SKM-1 treated with dmso at 0.1 percent for 144 hours (cell line): ENCODE data around the gene CCDC70.

ENCODE experiments used
- DNase-seq: peaks from one replicate; lab custom pipeline; 2025; ENCODE audit not compliant: unreplicated experiment; lab: John Stamatoyannopoulos, UW

The CCDC70 gene

DNA sequence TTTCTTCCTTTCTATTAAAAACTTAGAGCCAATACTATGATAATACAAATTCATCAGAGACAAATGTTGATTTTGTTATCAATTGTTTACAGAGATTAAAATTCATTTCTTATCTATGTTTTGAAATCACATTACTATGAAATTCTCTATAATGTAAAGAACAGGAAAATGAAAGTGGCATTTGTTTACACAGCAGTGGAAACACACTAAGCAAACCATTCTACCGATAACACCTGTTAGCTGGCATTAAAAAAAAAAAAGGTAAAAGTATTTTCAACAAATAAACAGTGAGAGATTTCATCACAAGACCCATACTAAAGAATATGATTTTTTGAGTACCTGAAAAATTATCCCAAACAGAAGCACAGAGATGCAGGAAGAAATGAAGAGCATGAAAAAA, 4.8 kb upstream of the CCDC70 start:
- DNase-seq, result no peak

DNA sequence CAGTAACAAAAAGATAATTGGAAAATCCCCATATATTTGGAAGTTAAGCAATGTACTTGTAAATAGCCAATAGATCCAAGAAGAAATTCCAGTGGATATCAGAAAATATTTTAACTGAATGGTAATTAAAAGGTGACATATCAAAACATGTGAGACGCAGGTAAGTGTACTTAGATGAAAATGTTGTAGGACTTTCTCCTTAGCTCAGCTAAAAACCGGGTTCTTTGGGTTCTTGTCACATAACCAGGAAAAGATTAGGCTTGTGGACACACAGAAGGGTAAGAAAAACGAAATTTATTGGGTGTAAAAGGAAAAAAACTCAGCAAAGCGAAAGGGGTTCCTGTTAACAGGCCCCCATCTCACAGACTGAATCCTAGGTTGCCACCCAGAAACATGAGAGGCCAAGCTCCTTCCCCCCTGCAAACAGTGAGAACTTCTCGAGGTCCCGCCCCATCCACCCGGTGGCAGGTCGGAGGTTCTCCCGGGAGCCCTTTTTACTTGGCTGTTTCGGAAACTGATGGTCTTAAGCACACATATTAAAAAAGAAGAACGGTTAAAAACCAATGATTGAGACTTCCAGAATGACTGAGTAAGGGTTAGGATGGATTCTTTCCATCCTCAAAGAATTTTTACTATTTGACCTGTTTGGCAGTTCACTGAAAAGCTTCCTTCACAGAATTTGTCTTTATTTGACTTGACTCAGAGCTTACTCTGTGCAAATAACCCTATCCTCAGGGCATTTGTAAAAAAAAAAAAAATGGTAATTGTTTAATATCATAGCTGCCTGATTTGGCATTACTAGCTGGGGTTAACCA, 3.1 kb upstream of the CCDC70 start:
- no peak for DNase-seq

DNA sequence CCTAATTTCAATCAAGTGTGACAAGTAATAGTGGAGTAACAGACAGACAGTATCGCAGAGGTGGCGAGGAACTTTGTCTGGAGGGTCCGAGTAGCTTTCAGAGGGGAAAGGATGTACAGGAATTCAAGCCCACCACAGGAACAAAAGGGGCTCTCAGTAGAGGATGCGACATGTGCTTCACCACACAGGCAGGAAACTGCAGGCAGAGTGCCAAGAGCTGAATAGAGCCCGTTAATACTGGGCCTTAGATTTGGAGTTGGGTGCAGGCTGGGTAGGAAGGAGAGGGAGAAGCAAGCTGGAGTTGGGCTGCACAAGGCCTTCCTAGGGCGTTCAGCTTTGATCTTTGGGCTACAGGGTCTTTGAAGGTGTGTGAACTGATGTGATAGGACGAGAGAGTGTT, 1.2 kb downstream of the CCDC70 start:
- no peak for DNase-seq

GRCh38 chr13:51865838-51866237, 4.1 kb downstream of the CCDC70 start:
- no peak for DNase-seq

- DNase-seq, result no peak
These were observed 5.3 kb downstream of the CCDC70 start for GRCh38 chr13:51867062-51867461.

DNA sequence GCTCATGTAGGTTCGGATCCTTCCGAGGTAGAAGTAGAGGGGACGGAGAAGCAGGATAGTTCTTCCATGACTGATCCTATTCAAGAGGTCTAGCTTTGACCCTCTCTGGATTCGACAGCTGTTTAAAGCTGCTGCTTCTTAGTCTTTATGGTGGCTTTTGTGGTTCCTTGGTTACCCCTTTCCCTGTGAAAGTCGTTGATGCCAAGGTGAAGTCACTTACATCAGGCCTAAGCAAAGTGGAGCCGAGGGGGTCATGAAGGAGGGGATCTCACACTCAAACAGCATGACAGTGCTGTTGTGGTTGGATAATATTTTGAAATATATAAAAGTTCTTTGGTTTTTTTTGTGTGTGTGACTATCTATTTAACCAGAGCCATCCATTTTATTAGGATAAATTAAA, 8.1 kb downstream of the CCDC70 start:
- no peak for DNase-seq

GRCh38 chr13:51870616-51871015, 8.8 kb downstream of the CCDC70 start:
- no peak for DNase-seq

DNA sequence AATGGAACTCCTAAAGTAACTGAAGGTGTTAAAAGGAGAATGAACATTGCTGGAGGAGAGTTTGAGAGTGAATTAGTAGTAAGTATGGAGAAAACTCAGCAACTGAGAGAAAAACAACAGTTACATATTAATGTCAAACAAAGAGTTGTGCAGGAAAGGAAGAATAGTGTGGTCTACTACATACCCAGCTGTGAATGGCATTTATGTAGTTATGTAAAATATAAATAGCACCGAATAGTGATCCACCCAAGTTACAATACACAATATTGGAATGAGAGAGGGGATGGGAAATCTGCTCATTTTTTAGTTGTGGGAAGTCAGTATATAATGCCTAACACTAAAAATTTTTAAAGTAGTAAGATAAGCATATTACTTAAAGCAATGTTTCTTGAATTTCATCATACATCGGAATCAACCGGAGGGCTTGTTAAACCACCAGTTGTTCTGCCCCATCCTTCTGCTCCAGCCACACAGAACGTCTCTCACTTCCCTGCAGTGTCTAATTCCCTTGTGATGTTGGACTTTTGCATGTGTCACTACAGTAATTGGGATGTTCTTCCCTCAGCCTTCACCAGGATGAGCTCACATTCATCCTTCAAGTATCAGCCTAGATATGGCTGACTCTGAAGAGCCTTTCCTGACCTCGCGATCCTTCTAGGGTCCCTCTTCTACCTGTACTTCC, 11.5 kb downstream of the CCDC70 start:
- DNase-seq, result no peak

GRCh38 chr13:51873837-51874236, 12.1 kb downstream of the CCDC70 start:
- no peak for DNase-seq

DNA sequence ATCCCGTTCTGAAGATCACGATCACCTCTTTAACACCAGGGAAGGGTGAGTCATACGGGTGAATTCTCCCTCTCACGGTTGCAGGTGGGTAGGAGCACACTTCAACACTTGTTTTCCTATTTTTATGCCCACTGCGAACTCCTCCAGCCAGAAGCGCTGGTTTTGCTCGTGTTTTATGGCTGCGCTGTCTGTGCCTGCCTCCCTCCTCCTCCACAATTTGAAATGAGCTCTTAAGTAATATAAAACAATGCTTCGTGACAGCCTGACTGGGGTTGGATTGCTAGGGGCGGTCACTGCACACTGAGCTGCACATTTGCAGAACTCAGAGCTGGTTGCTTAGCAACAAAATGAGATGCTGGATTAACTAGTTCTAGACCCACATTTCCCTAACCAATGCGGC, 12.9 kb downstream of the CCDC70 start:
- no peak for DNase-seq

DNA sequence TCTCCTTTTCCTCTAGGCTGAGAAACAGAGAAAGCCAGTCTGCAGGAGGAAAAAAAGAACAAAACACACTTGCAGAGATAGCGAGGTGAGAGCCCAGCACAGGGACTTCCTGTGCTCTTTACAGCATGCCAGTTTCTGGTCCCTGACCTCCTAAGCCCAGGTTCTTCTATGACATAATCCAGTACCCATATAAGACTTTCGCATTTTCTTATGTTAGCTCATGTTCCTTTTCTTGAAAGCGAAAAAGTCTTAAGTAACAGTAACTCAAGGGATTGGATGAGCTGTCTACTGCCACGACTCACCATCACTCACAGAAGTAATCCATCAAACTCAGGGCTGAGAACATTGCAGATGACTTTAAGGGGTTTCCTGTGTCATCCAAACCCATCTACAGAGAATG, 17.4 kb downstream of the CCDC70 start:
- no peak for DNase-seq

DNA sequence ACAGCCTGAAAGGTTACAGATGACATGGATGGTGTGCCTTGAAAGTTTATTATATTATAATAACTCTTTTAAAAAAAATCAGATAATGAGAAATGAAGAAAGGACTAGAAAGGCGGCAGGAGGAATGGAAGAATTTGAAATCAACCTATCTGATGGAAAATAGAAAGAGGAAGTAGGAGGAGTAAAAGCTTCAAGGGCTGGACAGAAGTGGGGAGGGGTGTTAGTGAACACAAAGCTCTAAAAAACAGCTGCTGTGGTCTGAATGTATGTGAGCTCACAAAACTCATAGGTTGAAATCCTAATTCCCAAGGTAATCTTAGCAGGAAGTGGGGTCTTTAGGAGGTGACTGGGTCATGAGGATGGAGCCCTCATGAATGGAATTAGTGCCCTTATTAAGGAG, 19.5 kb downstream of the CCDC70 start:
- DNase-seq, result no peak

DNA sequence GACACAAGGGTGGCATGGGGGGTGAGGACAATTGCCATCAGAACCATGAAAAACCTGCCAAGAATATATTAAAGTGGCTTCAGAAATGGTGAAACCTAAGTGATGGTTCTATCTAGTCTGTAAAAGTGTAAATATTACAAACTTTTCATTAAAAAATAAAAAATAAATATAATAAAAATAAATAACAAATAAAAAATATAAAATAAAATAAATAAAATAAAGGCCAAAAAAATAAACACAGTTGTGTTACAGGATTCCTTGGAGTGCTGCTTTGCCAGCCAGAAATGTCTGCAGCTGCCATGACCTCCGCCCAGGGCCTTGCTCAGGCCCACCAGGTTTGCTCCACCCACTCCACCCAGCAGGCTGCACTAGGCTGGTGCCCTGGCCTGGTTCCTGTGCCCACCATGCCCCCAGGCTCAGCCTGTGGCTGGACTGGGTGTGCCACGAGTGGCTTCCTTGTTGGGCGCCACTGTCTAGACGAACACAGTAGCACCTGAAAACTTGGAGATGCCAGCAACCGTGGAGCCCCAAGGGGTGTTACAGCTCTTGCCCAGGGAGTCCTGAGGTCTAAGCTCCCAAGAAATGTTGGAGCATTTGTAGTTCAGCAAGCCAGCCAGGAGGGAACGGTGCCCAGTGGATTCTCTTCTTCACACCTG, 20.9 kb downstream of the CCDC70 start:
- no peak for DNase-seq

DNA sequence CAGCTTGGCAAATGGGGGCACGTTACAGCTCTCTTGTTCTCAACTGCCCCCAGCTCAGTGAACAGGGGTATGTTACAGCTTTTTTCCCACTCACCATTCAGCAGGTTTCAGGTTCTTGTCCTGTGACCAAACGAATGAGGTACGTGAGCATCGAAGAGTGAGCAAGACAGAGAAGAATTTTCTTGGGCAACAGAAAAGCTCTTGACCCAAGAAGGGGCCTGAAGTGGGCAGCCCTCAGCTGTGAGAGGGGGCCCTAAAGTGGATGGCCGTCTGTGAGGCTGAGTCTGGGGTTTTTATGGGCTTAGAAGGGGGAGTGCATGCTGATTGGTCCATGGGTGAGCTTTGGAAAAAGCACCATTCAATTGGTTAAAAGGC, 21.4 kb downstream of the CCDC70 start:
- no peak for DNase-seq

DNA sequence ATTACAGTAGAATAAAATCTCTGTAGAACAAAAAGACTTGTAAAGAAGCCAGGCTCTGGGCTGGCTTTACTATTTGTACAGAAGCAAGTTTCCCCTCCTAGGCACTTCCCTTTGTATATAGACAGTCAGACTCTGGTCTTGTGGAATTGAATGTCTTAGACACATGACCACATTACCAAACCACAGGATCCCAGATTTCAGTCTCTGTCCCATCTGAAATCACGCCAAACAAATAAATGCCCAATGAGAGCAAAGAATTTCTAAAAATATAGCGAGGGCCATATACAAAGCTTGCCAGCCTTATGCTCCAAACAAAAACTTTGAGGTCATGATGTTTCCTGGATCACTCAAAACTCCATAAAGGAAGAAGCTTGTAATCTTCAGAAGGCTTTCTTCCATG, 23.9 kb downstream of the CCDC70 start:
- no peak for DNase-seq

DNA sequence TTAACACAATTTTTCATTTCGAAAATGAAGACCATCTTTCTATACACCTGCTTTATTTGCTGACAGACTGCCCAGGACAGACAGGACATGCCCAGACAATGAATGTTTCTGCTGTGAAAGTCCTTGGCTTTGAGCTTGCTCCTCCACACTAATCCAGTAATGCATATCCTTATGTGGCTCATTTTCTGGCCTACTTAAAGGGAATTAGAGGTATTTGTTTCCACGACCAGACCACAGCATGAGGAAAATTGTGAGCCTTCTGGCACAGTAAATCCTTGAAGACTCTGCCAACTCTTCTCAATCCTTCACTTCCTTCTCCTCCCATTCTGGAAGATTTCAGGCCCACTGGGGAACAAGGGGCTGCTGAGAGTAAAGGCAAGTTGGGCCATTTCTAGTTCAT, 25.7 kb downstream of the CCDC70 start:
- no peak for DNase-seq

- no peak for DNase-seq
These were observed 30.9 kb downstream of the CCDC70 start for GRCh38 chr13:51892657-51893056.

GRCh38 chr13:51894239-51894638, 32.5 kb downstream of the CCDC70 start:
- DNase-seq, result no peak

DNA sequence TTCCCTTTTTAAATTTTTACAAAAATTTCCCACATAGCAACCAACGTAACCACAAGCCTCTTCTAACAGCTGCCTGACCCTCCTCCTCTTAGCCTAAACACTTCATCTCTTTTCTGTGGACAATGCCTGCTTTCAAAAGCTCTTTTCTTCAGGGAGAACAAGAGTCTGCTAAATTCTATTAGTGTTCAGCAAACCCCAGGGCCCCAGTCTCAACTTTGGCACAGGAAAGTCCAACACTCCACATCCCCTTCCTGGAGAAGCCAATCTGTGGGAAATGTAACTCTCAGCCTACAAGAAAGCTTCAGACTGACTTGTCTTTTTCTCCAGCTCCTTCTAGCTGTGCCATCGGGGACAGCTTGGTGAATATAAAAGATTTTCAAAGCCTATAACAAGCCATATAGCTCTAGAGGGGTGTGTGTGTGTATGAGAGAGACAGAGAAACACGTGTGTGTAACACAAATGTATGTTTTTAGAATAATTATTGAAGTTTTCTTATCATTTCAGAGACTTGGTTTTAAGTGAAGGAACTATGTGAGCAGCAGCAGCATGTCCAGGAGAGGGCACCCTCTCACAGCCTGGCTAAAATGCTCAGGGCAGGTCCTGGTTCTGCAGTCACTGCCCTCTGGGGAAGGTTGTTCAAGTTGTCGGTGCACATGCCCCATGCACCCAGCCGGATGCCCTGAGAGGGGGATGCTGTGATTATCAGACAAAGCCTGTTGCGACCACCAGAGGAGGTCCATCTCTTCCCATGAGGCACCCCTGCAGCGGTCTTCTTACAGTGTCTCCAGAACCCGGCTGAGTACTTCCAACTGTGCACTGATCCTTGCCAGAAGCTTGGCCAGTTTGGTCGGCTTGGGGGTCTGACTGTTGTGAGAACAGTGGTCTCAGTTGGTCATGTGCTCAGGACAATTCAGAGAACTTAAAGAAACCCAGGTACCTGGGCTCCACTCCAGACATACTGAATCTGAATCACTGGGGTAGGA, 34.4 kb downstream of the CCDC70 start:
- peak; percentile 39 for DNase-seq

DNA sequence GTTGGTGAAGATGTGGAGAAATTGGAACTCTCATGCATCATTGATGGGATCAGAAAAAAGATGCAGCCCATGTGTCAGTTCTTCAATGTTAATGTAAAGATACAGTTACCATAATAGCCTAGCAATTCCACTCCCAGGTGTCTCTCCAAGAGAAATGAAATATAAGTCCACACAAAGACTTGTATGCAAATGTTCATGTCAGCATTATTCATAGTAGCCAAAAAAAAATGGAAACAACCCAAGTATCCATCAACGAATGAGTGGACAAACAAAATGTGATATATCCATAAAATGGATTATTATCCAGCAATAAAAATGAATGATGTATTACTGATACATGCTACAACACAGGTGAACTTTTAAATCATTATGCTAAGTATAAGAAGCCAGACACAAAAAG, 38.7 kb downstream of the CCDC70 start:
- no peak for DNase-seq

- DNase-seq, result no peak
These were observed 41.0 kb downstream of the CCDC70 start for GRCh38 chr13:51902776-51903175.
